ENCODE measurements around the gene ZNF254.
A peak's percentile ranks its signal among the peaks of the same experiment; 100 is the strongest.
"Not testable (repeated sequence)": the region's sequence is repeated elsewhere in the genome, so short reads cannot be mapped to it uniquely, and the experiment has no call there.

ZNF254 gene

GRCh38 chr19:24071078-24071477 is 15.9 kb upstream of the ZNF254 start:
- Histone ChIP-seq H3K36me3 (ENCODE audit: control insufficient read depth, insufficient read depth, low read length) (peaks cover 5% of the 10 kb centered on the region; the same call in 1 of the 2 replicates), H3K9me3 (ENCODE audit: control insufficient read depth, insufficient read depth, low read length) (no peaks in the 10 kb centered on the region), H3K27ac (ENCODE audit: low read length) (no peak overlapping the region), H3K4me3 (ENCODE audit: low read length) (no peak overlapping the region), H3K4me1 (ENCODE audit: control insufficient read depth, insufficient read depth, low read length) (no peaks in the 10 kb centered on the region), H3K27me3 (ENCODE audit: control insufficient read depth, insufficient read depth, low read length) (no peaks in the 10 kb centered on the region; the same call in 1 of the 2 replicates)
- DNase-seq (ENCODE audit: low read depth, low spot score), result no peak
- WGBS (ENCODE audit: insufficient coverage, insufficient read length), result no CpG with 5 or more reads among the region's 2 CpGs

GRCh38 chr19:24072720-24073119 is 14.3 kb upstream of the ZNF254 start:
- peaks cover 5% of the 10 kb centered on the region; the same call in 1 of the 2 replicates for H3K36me3 ChIP-seq (ENCODE audit: control insufficient read depth, insufficient read depth, low read length)
- H3K4me3 ChIP-seq (ENCODE audit: low read length), result no peak overlapping the region
- H3K27me3 ChIP-seq (ENCODE audit: control insufficient read depth, insufficient read depth, low read length), result no peaks in the 10 kb centered on the region; the same call in 1 of the 2 replicates
- H3K9me3 ChIP-seq (ENCODE audit: control insufficient read depth, insufficient read depth, low read length), result no peaks in the 10 kb centered on the region
- H3K27ac ChIP-seq (ENCODE audit: low read length), result no peak overlapping the region
- no peak for DNase-seq (ENCODE audit: low read depth, low spot score)
- peaks cover 6% of the 10 kb centered on the region; the same call in 1 of the 2 replicates for H3K4me1 ChIP-seq (ENCODE audit: control insufficient read depth, insufficient read depth, low read length)

GRCh38 chr19:24073807-24074206 is 13.2 kb upstream of the ZNF254 start:
- Histone ChIP-seq H3K36me3 (ENCODE audit: control insufficient read depth, insufficient read depth, low read length) (peaks cover 3% of the 10 kb centered on the region; the same call in 1 of the 2 replicates), H3K4me1 (ENCODE audit: control insufficient read depth, insufficient read depth, low read length) (peaks cover 7% of the 10 kb centered on the region; the same call in 1 of the 2 replicates), H3K27ac (ENCODE audit: low read length) (no peak overlapping the region), H3K4me3 (ENCODE audit: low read length) (no peak overlapping the region), H3K9me3 (ENCODE audit: control insufficient read depth, insufficient read depth, low read length) (no peaks in the 10 kb centered on the region), H3K27me3 (ENCODE audit: control insufficient read depth, insufficient read depth, low read length) (no peaks in the 10 kb centered on the region; the same call in 1 of the 2 replicates)
- no peak for DNase-seq (ENCODE audit: low read depth, low spot score)

GRCh38 chr19:24074720-24075454 is 12.1 kb upstream of the ZNF254 start:
- Histone ChIP-seq H3K4me1 (ENCODE audit: control insufficient read depth, insufficient read depth, low read length) (peaks cover 10% of the 10 kb centered on the region; the same call in 1 of the 2 replicates), H3K4me3 (ENCODE audit: low read length) (no peak overlapping the region), H3K9me3 (ENCODE audit: control insufficient read depth, insufficient read depth, low read length) (no peaks in the 10 kb centered on the region), H3K27ac (ENCODE audit: low read length) (no peak overlapping the region), H3K36me3 (ENCODE audit: control insufficient read depth, insufficient read depth, low read length) (peaks cover 3% of the 10 kb centered on the region; the same call in 1 of the 2 replicates), H3K27me3 (ENCODE audit: control insufficient read depth, insufficient read depth, low read length) (no peaks in the 10 kb centered on the region; the same call in 1 of the 2 replicates)
- DNase-seq (ENCODE audit: low read depth, low spot score), result no peak
- no CpG with 5 or more reads among the region's 1 CpG for WGBS (ENCODE audit: insufficient coverage, insufficient read length)

- H3K4me1 ChIP-seq (ENCODE audit: control insufficient read depth, insufficient read depth, low read length); H3K4me3 ChIP-seq (ENCODE audit: low read length); H3K9me3 ChIP-seq (ENCODE audit: control insufficient read depth, insufficient read depth, low read length); H3K27me3 ChIP-seq (ENCODE audit: control insufficient read depth, insufficient read depth, low read length); DNase-seq (ENCODE audit: low read depth, low spot score); H3K27ac ChIP-seq (ENCODE audit: low read length); H3K36me3 ChIP-seq (ENCODE audit: control insufficient read depth, insufficient read depth, low read length): not testable (repeated sequence)
- WGBS (ENCODE audit: insufficient coverage, insufficient read length), result no CpG with 5 or more reads among the region's 4 CpGs
Measured at GRCh38 chr19:24075530-24075929, 11.5 kb upstream of the ZNF254 start.

GRCh38 chr19:24078680-24079079 is 8.3 kb upstream of the ZNF254 start:
- H3K4me3 ChIP-seq (ENCODE audit: low read length), result no peak overlapping the region
- no peak overlapping the region for H3K27ac ChIP-seq (ENCODE audit: low read length)
- peak; percentile 18 for DNase-seq (ENCODE audit: low read depth, low spot score)
- peaks cover 10% of the 10 kb centered on the region; the same call in 1 of the 2 replicates for H3K4me1 ChIP-seq (ENCODE audit: control insufficient read depth, insufficient read depth, low read length)
- no peaks in the 10 kb centered on the region for H3K9me3 ChIP-seq (ENCODE audit: control insufficient read depth, insufficient read depth, low read length)
- no peaks in the 10 kb centered on the region for H3K27me3 ChIP-seq (ENCODE audit: control insufficient read depth, insufficient read depth, low read length)
- H3K36me3 ChIP-seq (ENCODE audit: control insufficient read depth, insufficient read depth, low read length), result no peaks in the 10 kb centered on the region
- no CpG with 5 or more reads among the region's 4 CpGs for WGBS (ENCODE audit: insufficient coverage, insufficient read length)

GRCh38 chr19:24081056-24081455 is 5.9 kb upstream of the ZNF254 start:
- Histone ChIP-seq H3K27me3 (ENCODE audit: control insufficient read depth, insufficient read depth, low read length) (no peaks in the 10 kb centered on the region), H3K4me1 (ENCODE audit: control insufficient read depth, insufficient read depth, low read length) (peaks cover 10% of the 10 kb centered on the region; the same call in 1 of the 2 replicates), H3K36me3 (ENCODE audit: control insufficient read depth, insufficient read depth, low read length) (no peaks in the 10 kb centered on the region), H3K27ac (ENCODE audit: low read length) (no peak overlapping the region), H3K9me3 (ENCODE audit: control insufficient read depth, insufficient read depth, low read length) (no peaks in the 10 kb centered on the region), H3K4me3 (ENCODE audit: low read length) (no peak overlapping the region)
- no peak for DNase-seq (ENCODE audit: low read depth, low spot score)
- no CpG with 5 or more reads among the region's 4 CpGs for WGBS (ENCODE audit: insufficient coverage, insufficient read length)

GRCh38 chr19:24098359-24098758 is 11.4 kb downstream of the ZNF254 start:
- no peak for DNase-seq (ENCODE audit: low read depth, low spot score)
- WGBS (ENCODE audit: insufficient coverage, insufficient read length), result no CpG with 5 or more reads among the region's 2 CpGs
- no peaks in the 10 kb centered on the region for H3K36me3 ChIP-seq (ENCODE audit: control insufficient read depth, insufficient read depth, low read length)
- H3K27me3 ChIP-seq (ENCODE audit: control insufficient read depth, insufficient read depth, low read length), result no peaks in the 10 kb centered on the region
- no peaks in the 10 kb centered on the region for H3K9me3 ChIP-seq (ENCODE audit: control insufficient read depth, insufficient read depth, low read length)
- no peak overlapping the region for H3K4me3 ChIP-seq (ENCODE audit: low read length)
- H3K27ac ChIP-seq (ENCODE audit: low read length), result no peak overlapping the region
- H3K4me1 ChIP-seq (ENCODE audit: control insufficient read depth, insufficient read depth, low read length), result 0 out of 2 replicates have a peak, but pooled peaks cover 2% of the 10 kb centered on the region

- Histone ChIP-seq H3K4me3 (ENCODE audit: low read length) (no peak overlapping the region), H3K27me3 (ENCODE audit: control insufficient read depth, insufficient read depth, low read length) (no peaks in the 10 kb centered on the region), H3K9me3 (ENCODE audit: control insufficient read depth, insufficient read depth, low read length) (no peaks in the 10 kb centered on the region), H3K27ac (ENCODE audit: low read length) (no peak overlapping the region), H3K4me1 (ENCODE audit: control insufficient read depth, insufficient read depth, low read length) (0 out of 2 replicates have a peak, but pooled peaks cover 2% of the 10 kb centered on the region), H3K36me3 (ENCODE audit: control insufficient read depth, insufficient read depth, low read length) (no peaks in the 10 kb centered on the region)
- DNase-seq (ENCODE audit: low read depth, low spot score), result no peak
Measured at GRCh38 chr19:24099829-24100228, 12.8 kb downstream of the ZNF254 start.

- H3K4me1 ChIP-seq (ENCODE audit: control insufficient read depth, insufficient read depth, low read length); H3K4me3 ChIP-seq (ENCODE audit: low read length); DNase-seq (ENCODE audit: low read depth, low spot score); H3K9me3 ChIP-seq (ENCODE audit: control insufficient read depth, insufficient read depth, low read length); H3K27ac ChIP-seq (ENCODE audit: low read length); H3K27me3 ChIP-seq (ENCODE audit: control insufficient read depth, insufficient read depth, low read length); H3K36me3 ChIP-seq (ENCODE audit: control insufficient read depth, insufficient read depth, low read length): not testable (repeated sequence)
- no CpG with 5 or more reads among the region's 2 CpGs for WGBS (ENCODE audit: insufficient coverage, insufficient read length)
Measured at GRCh38 chr19:24100597-24100996, 13.6 kb downstream of the ZNF254 start.
